IMR-90 (cell line): Measurements from ENCODE around the gene MEIS1. TPM values are rescaled to one million over a fixed set of nuclear protein-coding genes. Genes with fewer than 3 reads are reported as not detected.

Experiments
- ATAC-seq: fragments of 200-7000 bp; cut with Tn5 transposase; 2 replicates; pipeline ENCODE4 v1.9.1; 2020; ENCODE audit warnings: low read depth, mild to moderate bottlenecking, moderate library complexity
- BruUV-seq: library from RNA; stranded (reverse); fragments of 400-500 nt; replicated peaks from 2 replicates; lab custom pipeline; 2021; lab: Mats Ljungman, UMichigan
- CTCF ChIA-PET: fragments of 300-600 bp; formaldehyde crosslinking; extraction: SDS; loops from one replicate; lab custom pipeline; 2021; ENCODE audit warnings: antibody characterized with exemption; lab: Yijun Ruan, JAX
- POLR2A ChIA-PET: fragments of 300-600 bp; sonication (Branson Sonifier 250); formaldehyde crosslinking; loops from one replicate; lab custom pipeline; 2022; ENCODE audit warnings: antibody characterized with exemption; ENCODE audit not compliant: unreplicated experiment; lab: Charles Lee
- DNase-seq: peaks from one replicate; pipeline ENCODE4 v3.0.0; 2013
- H2AFZ ChIP-seq: replicated peaks from 2 replicates; pipeline ENCODE3; 2013; ENCODE audit warnings: low read length, mild to moderate bottlenecking; ENCODE audit not compliant: poor library complexity
- H2AK5ac ChIP-seq: 2 replicates; pipeline ENCODE4 v1.6.1; 2013; ENCODE audit warnings: low read depth, low read length, inconsistent platforms
- H2AK9ac ChIP-seq: replicated peaks from 2 replicates; pipeline ENCODE3; 2013; ENCODE audit warnings: mild to moderate bottlenecking, low read depth, low read length, moderate library complexity; ENCODE audit not compliant: poor library complexity
- H2BK120ac ChIP-seq: 2 replicates; pipeline ENCODE4 v1.6.1; 2013; ENCODE audit warnings: low read depth, low read length, inconsistent platforms
- H2BK15ac ChIP-seq: 3 replicates; pipeline ENCODE4 v1.6.1; 2013; ENCODE audit warnings: low read depth, low read length, inconsistent platforms
- H2BK20ac ChIP-seq: 2 replicates; pipeline ENCODE4 v1.6.1; 2013; ENCODE audit warnings: low read depth, mild to moderate bottlenecking, inconsistent platforms, low read length, moderate library complexity
- H2BK5ac ChIP-seq: 2 replicates; pipeline ENCODE4 v1.6.1; 2013; ENCODE audit warnings: mild to moderate bottlenecking, low read depth, low read length, inconsistent platforms; ENCODE audit not compliant: poor library complexity, severe bottlenecking
- H3K14ac ChIP-seq: replicated peaks from 2 replicates; pipeline ENCODE4 v1.6.1; 2013; ENCODE audit warnings: low read depth, low read length, inconsistent platforms
- H3K18ac ChIP-seq: 2 replicates; pipeline ENCODE4 v1.6.1; 2013; ENCODE audit warnings: low read depth, low read length, control low read depth
- H3K23ac ChIP-seq: 2 replicates; pipeline ENCODE4 v1.6.1; 2013; ENCODE audit warnings: low read depth, low read length, inconsistent platforms
- H3K27ac ChIP-seq: 2 replicates; pipeline ENCODE4 v1.5.1; 2013; ENCODE audit warnings: mild to moderate bottlenecking, control low read depth, low read length; ENCODE audit not compliant: insufficient read depth
- H3K27me3 ChIP-seq: 2 replicates; pipeline ENCODE4 v1.6.1; 2013; ENCODE audit warnings: low read length; ENCODE audit not compliant: control insufficient read depth, insufficient read depth
- H3K36me3 ChIP-seq: 2 replicates; pipeline ENCODE4 v1.6.1; 2013; ENCODE audit warnings: low read length, mixed read lengths; ENCODE audit not compliant: control insufficient read depth, insufficient read depth
- H3K4ac ChIP-seq: 2 replicates; pipeline ENCODE4 v1.6.1; 2013; ENCODE audit warnings: low read depth, low read length, inconsistent platforms
- H3K4me1 ChIP-seq: 2 replicates; pipeline ENCODE4 v1.6.1; 2013; ENCODE audit warnings: low read length, mixed read lengths; ENCODE audit not compliant: control insufficient read depth, insufficient read depth
- H3K4me2 ChIP-seq: 2 replicates; pipeline ENCODE4 v1.6.1; 2013; ENCODE audit warnings: low read depth, mild to moderate bottlenecking, control low read depth, low read length, moderate library complexity
- H3K4me3 ChIP-seq: 2 replicates; pipeline ENCODE4 v1.5.1; 2013; ENCODE audit warnings: low read depth, mild to moderate bottlenecking, control low read depth, low read length, moderate library complexity; ENCODE audit not compliant: insufficient read depth
- H3K56ac ChIP-seq: 2 replicates; pipeline ENCODE4 v1.6.1; 2013; ENCODE audit warnings: low read length, inconsistent platforms; ENCODE audit not compliant: insufficient read depth; ENCODE audit errors: extremely low read depth
- H3K79me1 ChIP-seq, 2 experiments: 2 replicates each; pipeline ENCODE4 v1.6.1; 2013; ENCODE audit warnings: low read length in 2 of 2, inconsistent platforms in 1 of 2, low read depth in 1 of 2
- H3K9ac ChIP-seq: 2 replicates; pipeline ENCODE4 v1.6.1; 2013; ENCODE audit warnings: low read depth, low read length, control low read depth
- H3K9me1 ChIP-seq: 2 replicates; pipeline ENCODE4 v1.6.1; 2013; ENCODE audit warnings: low read length, inconsistent platforms; ENCODE audit not compliant: insufficient read depth
- H3K9me3 ChIP-seq: 2 replicates; pipeline ENCODE4 v1.6.1; 2013; ENCODE audit warnings: low read length; ENCODE audit not compliant: control insufficient read depth, insufficient read depth
- H4K20me1 ChIP-seq: 2 replicates; pipeline ENCODE4 v1.6.1; 2013; ENCODE audit warnings: low read length, inconsistent platforms; ENCODE audit not compliant: insufficient read depth
- H4K5ac ChIP-seq: 2 replicates; pipeline ENCODE4 v1.6.1; 2013; ENCODE audit warnings: mild to moderate bottlenecking, low read depth, low read length, control low read depth
- H4K8ac ChIP-seq, 2 experiments: 2 replicates each; pipeline ENCODE4 v1.6.1; 2013; ENCODE audit warnings: low read depth in 2 of 2, low read length in 2 of 2, control low read depth in 1 of 2, inconsistent platforms in 1 of 2
- H4K91ac ChIP-seq: 2 replicates; pipeline ENCODE4 v1.6.1; 2013; ENCODE audit warnings: low read depth, low read length, inconsistent platforms; ENCODE audit not compliant: insufficient read depth
- MAZ ChIP-seq: IDR thresholded peaks from 2 replicates; pipeline ENCODE4 v1.6.1; 2012; ENCODE audit warnings: low read depth, mild to moderate bottlenecking, low read length, improper control_type of control experiment, moderate library complexity, borderline replicate concordance
- MXI1 ChIP-seq: IDR thresholded peaks from 2 replicates; pipeline ENCODE4 v1.6.1; 2012; ENCODE audit warnings: low read depth, mild to moderate bottlenecking, low read length, moderate library complexity, borderline replicate concordance
- POLR2A ChIP-seq: IDR thresholded peaks from 2 replicates; pipeline ENCODE4 v1.6.1; 2012; ENCODE audit warnings: mild to moderate bottlenecking, low read depth, low read length
- RAD21 ChIP-seq: IDR thresholded peaks from 2 replicates; pipeline ENCODE4 v1.6.1; 2012; ENCODE audit warnings: low read length, improper control_type of control experiment
- RFX5 ChIP-seq: IDR thresholded peaks from 2 replicates; pipeline ENCODE4 v1.8.0; 2012; ENCODE audit warnings: low read depth, mild to moderate bottlenecking, low read length, moderate library complexity
- WGBS, 2 experiments: methylation state at CpG; one replicate each; pipeline versions ENCODE4 v1.1.5 to v1.1.7; 2013; ENCODE audit warnings: missing lambda C conversion rate in 2 of 2; ENCODE audit not compliant: insufficient read length in 1 of 2; ENCODE audit errors: extremely low coverage in 2 of 2; 5-methylcytosine and 5-hydroxymethylcytosine counted together
- dilution Hi-C: fragments of 300-500 bp; cut with HindIII; formaldehyde crosslinking; loops from one replicate; pipeline ENCODE4 v1.14.3; 2018; ENCODE audit warnings: low sequenced_read_pairs; ENCODE audit not compliant: unreplicated experiment
- in situ Hi-C: fragments of 300-500 bp; cut with MboI; formaldehyde crosslinking; loops from 3 replicates; pipeline ENCODE4 v1.14.3; 2019; ENCODE audit warnings: low sequenced_read_pairs, inconsistent platforms, mixed read lengths
- intact Hi-C: fragments of 100-400 bp; cut with micrococcal nuclease; formaldehyde crosslinking; loops from 2 replicates; pipeline ENCODE4 v1.10.0; 2022
- polyA plus RNA-seq, 3 experiments: library from polyadenylated mRNA; depleted of rRNA; stranded (reverse); fragments of >200 nt; gene quantifications; 2 replicates each; pipeline ENCODE4 v1.2.3, GENCODE V29; 2012; ENCODE audit warnings: low replicate concordance in 1 of 3
- total RNA-seq: library from RNA; depleted of rRNA; stranded (reverse); fragments of >200 nt; gene quantifications from 2 replicates; pipeline ENCODE4 v1.2.3, GENCODE V29; 2012

The MEIS1 gene
- total and polyA plus RNA-seq, 2 of the 4 experiments (the other 2 are of a cell fraction): 54.4 to 157 TPM

GRCh38 chr2:66525606-66526005, 90.7 kb downstream of the MEIS1 start:
- Histone ChIP-seq H3K27ac (peak overlapping the region; percentile 7; the same call in 1 of the 2 replicates), H3K79me1 (peaks cover 39 to 89% of the 10 kb centered on the region in 2 experiments), H3K27me3 (no peaks in the 10 kb centered on the region), H2BK15ac (no peak overlapping the region), H3K4ac (no peak overlapping the region), H3K4me1 (peaks cover 20% of the 10 kb centered on the region), H2BK120ac (no peak overlapping the region), H3K4me3 (no peak overlapping the region), H3K18ac (no peak overlapping the region), H4K5ac (no peak overlapping the region), H2AK5ac (no peak overlapping the region), H4K91ac (no peak overlapping the region), H4K20me1 (peaks cover 75% of the 10 kb centered on the region), H3K9me3 (no peaks in the 10 kb centered on the region), H2BK5ac (no peak overlapping the region), H3K14ac (no peak overlapping the region), H2AK9ac (no peak overlapping the region), H3K9ac (no peak overlapping the region), H3K36me3 (peaks cover 36% of the 10 kb centered on the region), H3K23ac (peak overlapping the region; percentile 8), H3K56ac (no peak overlapping the region), H2AFZ (no peak overlapping the region), H3K9me1 (peaks cover 22% of the 10 kb centered on the region), H4K8ac (no peak overlapping the region), H2BK20ac (no peak overlapping the region), H3K4me2 (no peak overlapping the region)
- DNase-seq (no peak), ATAC-seq (no peak)
- dilution Hi-C loops (no loop called here), intact Hi-C loops (no loop called here), in situ Hi-C loops (no loop called here)
- CTCF ChIA-PET: no interaction called here
- TF ChIP-seq RFX5 (no peak), POLR2A (no peak), RAD21 (no peak), MXI1 (no peak), MAZ (no peak)
- BruUV-seq: no TSS peak
- no CpG with 5 or more reads among the region's 5 CpGs for WGBS, 2 experiments
- POLR2A ChIA-PET: no interaction called here
